Measurements from ENCODE around the gene MOB3B. TPM values are rescaled to one million over a fixed set of nuclear protein-coding genes. Genes with fewer than 3 reads are reported as not detected.

Gene MOB3B
- total RNA-seq, 2 donors from 2014 or later, result 1.3 to 2.3 TPM

- Mint-ChIP-seq H3K9me3 (no peaks in the 10 kb centered on the region), H3K27ac (no peak overlapping the region), H3K36me3 (no peaks in the 10 kb centered on the region)
- DNase-seq (ENCODE audit: low spot score in 2 of 2) (no peak), ATAC-seq (no peak)
These were observed 219.0 kb downstream of the MOB3B start for GRCh38 chr9:27310582-27310981.

- ATAC-seq (no peak), DNase-seq (ENCODE audit: low spot score in 2 of 2) (no peak)
- Mint-ChIP-seq H3K27ac (no peak overlapping the region), H3K36me3 (no peaks in the 10 kb centered on the region), H3K9me3 (no peaks in the 10 kb centered on the region)
These were observed 220.8 kb downstream of the MOB3B start for GRCh38 chr9:27308691-27309390.

- DNase-seq (ENCODE audit: low spot score in 2 of 2) (no peak), ATAC-seq (no peak)
- Mint-ChIP-seq H3K36me3 (no peaks in the 10 kb centered on the region), H3K9me3 (no peaks in the 10 kb centered on the region), H3K27ac (no peak overlapping the region)
These were observed 225.1 kb downstream of the MOB3B start for GRCh38 chr9:27304521-27304920.

GRCh38 chr9:27303219-27303618 lies 226.4 kb downstream of the MOB3B start:
- DNase-seq (ENCODE audit: low spot score in 2 of 2) (no peak), ATAC-seq (no peak)
- H3K27ac Mint-ChIP-seq, result no peak overlapping the region
- no peaks in the 10 kb centered on the region for H3K9me3 Mint-ChIP-seq
- H3K36me3 Mint-ChIP-seq, result no peaks in the 10 kb centered on the region

- DNase-seq (ENCODE audit: low spot score in 2 of 2), result no peak
- H3K9me3 Mint-ChIP-seq, result no peaks in the 10 kb centered on the region
- H3K27ac Mint-ChIP-seq, result peak within 1 kb of the TSS in 1 of 2 donors; percentile 45
- no peaks in the 10 kb centered on the region for H3K36me3 Mint-ChIP-seq
- ATAC-seq, result no peak
These were observed 232.6 kb downstream of the MOB3B start, which contains the start of gene EQTN for GRCh38 chr9:27297050-27297449. EQTN (minus strand) TSS chr9:27297150; CDS start chr9:27297055, 95 bp downstream.

- H3K36me3 Mint-ChIP-seq, result no peaks in the 10 kb centered on the region
- DNase-seq (ENCODE audit: low spot score in 2 of 2), result no peak
These were observed 235.6 kb downstream of the MOB3B start for GRCh38 chr9:27293996-27294395.

GRCh38 chr9:27292659-27293405 lies 236.8 kb downstream of the MOB3B start:
- no peaks in the 10 kb centered on the region for H3K9me3 Mint-ChIP-seq
- DNase-seq (ENCODE audit: low spot score in 2 of 2), result no peak
- ATAC-seq, result no peak
- no peak overlapping the region for H3K27ac Mint-ChIP-seq
- H3K36me3 Mint-ChIP-seq, result no peaks in the 10 kb centered on the region

More at GRCh38 chr9:27293996-27294395, 235.6 kb downstream of the MOB3B start:
- no peaks in the 10 kb centered on the region for H3K9me3 Mint-ChIP-seq
- no peak for ATAC-seq
- no peak overlapping the region for H3K27ac Mint-ChIP-seq

GRCh38 chr9:27291292-27291691 lies 238.3 kb downstream of the MOB3B start:
- Mint-ChIP-seq H3K36me3 (no peaks in the 10 kb centered on the region), H3K9me3 (no peaks in the 10 kb centered on the region), H3K27ac (no peak overlapping the region)
- no peak for ATAC-seq
- DNase-seq (ENCODE audit: low spot score in 2 of 2), result no peak

GRCh38 chr9:27282269-27282668 lies 247.3 kb downstream of the MOB3B start:
- DNase-seq (ENCODE audit: low spot score in 2 of 2), result no peak
- Mint-ChIP-seq H3K36me3 (no peaks in the 10 kb centered on the region), H3K27ac (no peak overlapping the region), H3K9me3 (no peaks in the 10 kb centered on the region)
- no peak for ATAC-seq

- no peak overlapping the region for H3K27ac Mint-ChIP-seq
- no peak for DNase-seq (ENCODE audit: low spot score in 2 of 2)
- no peak for ATAC-seq
- no peaks in the 10 kb centered on the region for H3K9me3 Mint-ChIP-seq
- H3K36me3 Mint-ChIP-seq, result no peaks in the 10 kb centered on the region
These were observed 248.8 kb downstream of the MOB3B start for GRCh38 chr9:27280860-27281259.

- Mint-ChIP-seq H3K27ac (no peak overlapping the region), H3K36me3 (no peaks in the 10 kb centered on the region), H3K9me3 (no peaks in the 10 kb centered on the region)
- no peak for DNase-seq (ENCODE audit: low spot score in 2 of 2)
- ATAC-seq, result no peak
These were observed 249.4 kb downstream of the MOB3B start for GRCh38 chr9:27280249-27280648.

- Mint-ChIP-seq H3K27ac (no peak overlapping the region), H3K9me3 (no peaks in the 10 kb centered on the region), H3K36me3 (no peaks in the 10 kb centered on the region)
- ATAC-seq, result no peak
- no peak for DNase-seq (ENCODE audit: low spot score in 2 of 2)
These were observed 250.0 kb downstream of the MOB3B start for GRCh38 chr9:27279611-27280010.

GRCh38 chr9:27278374-27278773 lies 251.2 kb downstream of the MOB3B start:
- ATAC-seq (no peak), DNase-seq (ENCODE audit: low spot score in 2 of 2) (no peak)
- H3K27ac Mint-ChIP-seq, result no peak overlapping the region
- no peaks in the 10 kb centered on the region for H3K36me3 Mint-ChIP-seq
- H3K9me3 Mint-ChIP-seq, result no peaks in the 10 kb centered on the region

- Mint-ChIP-seq H3K9me3 (no peaks in the 10 kb centered on the region), H3K27ac (no peak overlapping the region), H3K36me3 (no peaks in the 10 kb centered on the region)
- peak in 1 of 2 donors; percentile 12 for DNase-seq (ENCODE audit: low spot score in 2 of 2)
- no peak for ATAC-seq
These were observed 253.2 kb downstream of the MOB3B start for GRCh38 chr9:27276193-27277030.
